IPS DF 6.9 (cell line): Measurements from ENCODE around the gene BCL2L12.

Experiments
- DNase-seq: peaks from one replicate; pipeline ENCODE4 v3.0.0-alpha.2; 2013; ENCODE audit warnings: low read depth, low spot score
- H3K27ac ChIP-seq: one replicate; pipeline ENCODE4 v1.5.1; 2013; ENCODE audit warnings: low read length, control low read depth
- H3K27me3 ChIP-seq: 2 replicates; pipeline ENCODE4 v1.6.1; 2013; ENCODE audit warnings: mild to moderate bottlenecking, low read length; ENCODE audit not compliant: control insufficient read depth, insufficient read depth
- H3K36me3 ChIP-seq: 2 replicates; pipeline ENCODE4 v1.6.1; 2013; ENCODE audit warnings: low read length; ENCODE audit not compliant: control insufficient read depth, insufficient read depth
- H3K4me1 ChIP-seq: 2 replicates; pipeline ENCODE4 v1.6.1; 2013; ENCODE audit warnings: low read length; ENCODE audit not compliant: control insufficient read depth, insufficient read depth
- H3K4me3 ChIP-seq: 2 replicates; pipeline ENCODE4 v1.5.1; 2013; ENCODE audit warnings: mild to moderate bottlenecking, low read length
- H3K9me3 ChIP-seq: 2 replicates; pipeline ENCODE4 v1.6.1; 2013; ENCODE audit warnings: low read length, inconsistent platforms; ENCODE audit not compliant: control insufficient read depth, insufficient read depth
- WGBS: extraction: QIAGEN DNeasy Blood & Tissue Kit; methylation state at CpG from one replicate; pipeline ENCODE4 v1.1.7; 2013; ENCODE audit warnings: mixed read lengths, missing lambda C conversion rate; ENCODE audit not compliant: insufficient read length, insufficient coverage; 5-methylcytosine and 5-hydroxymethylcytosine counted together

Gene BCL2L12

DNA sequence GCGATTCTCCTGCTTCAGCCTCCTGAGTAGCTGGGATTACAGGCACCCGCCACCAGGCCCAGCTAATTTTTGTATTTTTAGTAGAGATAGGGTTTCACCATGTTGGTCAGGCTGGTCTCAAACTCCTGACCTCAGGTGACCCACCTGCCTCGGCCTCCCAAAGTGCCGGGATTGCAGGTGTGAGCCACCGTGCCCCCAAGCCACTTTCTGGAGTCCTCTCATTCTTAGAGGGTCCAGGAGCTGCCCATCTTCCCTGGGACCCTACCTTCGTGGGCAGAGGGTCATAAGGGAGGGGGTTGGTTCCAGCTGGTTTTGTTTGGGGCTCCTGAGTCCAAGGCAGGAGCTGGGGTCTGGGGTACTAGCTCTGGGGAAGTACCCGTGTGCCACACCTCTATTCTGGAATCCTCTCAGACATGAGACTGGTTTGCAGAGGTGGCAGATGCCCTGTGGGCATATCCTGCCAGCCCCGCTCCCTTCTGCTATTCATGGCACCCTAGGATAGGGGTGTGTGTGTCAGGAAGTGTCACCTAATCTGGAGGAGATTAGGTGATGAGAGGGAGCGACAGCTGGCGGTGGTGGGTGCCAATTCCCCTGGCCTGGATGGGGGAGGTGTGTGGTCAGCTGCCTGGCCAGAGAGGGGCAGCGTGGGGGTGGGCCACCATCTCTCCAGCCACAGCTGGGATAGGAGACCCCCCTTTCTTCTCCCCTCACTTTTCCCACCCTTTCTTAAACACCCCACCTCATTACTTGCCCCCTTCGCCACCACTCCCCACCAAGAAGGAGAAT, 13.4 kb downstream of the BCL2L12 start:
- H3K36me3 ChIP-seq: peaks cover 19% of the 10 kb centered on the region
- no CpG with 5 or more reads among the region's 12 CpGs for WGBS
- H3K27ac ChIP-seq: no peak overlapping the region
- H3K4me1 ChIP-seq: peaks cover 6% of the 10 kb centered on the region; the same call in 1 of the 2 replicates
- H3K9me3 ChIP-seq: no peaks in the 10 kb centered on the region
- DNase-seq: no peak
- no peaks in the 10 kb centered on the region for H3K27me3 ChIP-seq
- H3K4me3 ChIP-seq: no peak overlapping the region

DNA sequence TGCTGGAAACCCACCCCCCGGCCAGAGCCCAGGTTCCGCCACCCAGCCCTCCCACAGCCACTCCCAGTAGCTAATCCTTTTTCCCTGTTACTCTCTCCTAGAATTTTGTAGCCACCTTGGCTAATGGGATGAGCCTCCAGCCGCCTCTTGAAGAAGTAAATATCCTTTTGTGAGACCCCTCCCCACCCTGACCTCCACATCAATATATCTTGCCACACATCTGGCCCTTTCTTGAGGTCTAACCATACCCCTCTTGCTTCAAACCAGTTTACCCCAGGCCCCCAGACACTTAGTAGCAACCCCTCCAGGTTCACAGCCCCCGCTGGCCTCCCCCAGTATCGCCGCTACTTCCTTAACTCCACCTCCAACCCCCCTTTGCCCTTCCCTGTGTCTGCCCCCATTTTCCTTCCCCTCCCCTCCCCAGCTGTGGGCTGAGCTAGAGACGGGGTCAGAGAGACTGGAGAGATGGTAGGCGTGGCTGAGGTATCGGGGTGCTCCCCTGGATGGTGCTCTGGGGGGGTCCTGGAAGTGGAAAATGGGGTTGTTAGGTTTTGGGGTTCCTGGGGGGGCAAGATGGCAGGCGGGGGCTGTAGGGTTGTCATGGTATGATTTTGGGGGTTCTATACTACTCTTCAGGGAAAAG, 14.2 kb downstream of the BCL2L12 start:
- no peak for DNase-seq
- Histone ChIP-seq H3K4me3 (no peak overlapping the region), H3K9me3 (no peaks in the 10 kb centered on the region), H3K4me1 (peaks cover 6% of the 10 kb centered on the region; the same call in 1 of the 2 replicates), H3K36me3 (peaks cover 25% of the 10 kb centered on the region), H3K27ac (no peak overlapping the region), H3K27me3 (no peaks in the 10 kb centered on the region)
- WGBS: no CpG with 5 or more reads among the region's 10 CpGs

DNA sequence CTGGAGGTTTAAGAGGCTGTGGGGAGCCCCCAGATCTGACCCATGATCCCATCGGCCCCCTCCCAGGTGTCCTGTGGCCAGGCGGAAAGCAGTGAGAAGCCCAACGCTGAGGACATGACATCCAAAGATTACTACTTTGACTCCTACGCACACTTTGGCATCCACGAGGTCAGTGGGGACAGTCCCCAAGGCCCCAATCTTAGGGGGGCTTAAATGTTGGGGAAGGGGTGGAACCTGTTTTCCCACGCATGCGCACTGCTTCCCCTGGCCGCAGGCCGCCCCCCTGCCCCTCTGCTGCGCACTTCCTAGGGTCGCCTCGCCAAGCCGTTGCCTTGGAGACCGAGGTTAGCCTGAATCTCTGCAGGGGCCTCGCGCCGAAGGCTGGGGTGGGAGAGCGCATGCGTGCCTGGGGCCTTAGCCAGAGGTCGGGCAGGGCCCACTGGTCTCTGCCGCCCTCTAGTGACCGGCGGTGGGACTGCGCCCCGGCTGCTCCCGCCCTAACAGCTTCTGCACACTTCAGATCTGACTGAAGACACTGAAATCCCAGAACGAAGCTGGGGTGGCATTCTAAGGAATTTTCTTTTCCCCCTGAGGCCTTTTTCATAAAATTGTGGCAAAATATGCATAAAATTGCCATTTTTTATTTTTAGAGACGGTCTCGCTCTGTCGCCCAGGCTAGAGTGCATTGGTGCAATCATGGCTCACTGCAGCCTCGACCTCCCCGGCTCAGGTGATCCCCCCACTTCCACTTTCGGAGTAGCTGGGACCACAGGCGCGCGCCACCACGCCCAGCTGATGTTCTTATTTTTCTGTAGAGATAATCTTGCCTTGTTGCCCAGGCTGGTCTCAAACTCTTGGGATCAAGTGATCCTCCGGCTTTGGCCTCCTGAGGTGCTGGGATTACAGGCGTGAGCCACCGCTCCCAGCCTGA, 15.0 kb downstream of the BCL2L12 start:
- no peak overlapping the region for H3K27ac ChIP-seq
- H3K4me1 ChIP-seq: peaks cover 6% of the 10 kb centered on the region; the same call in 1 of the 2 replicates
- no peaks in the 10 kb centered on the region for H3K9me3 ChIP-seq
- WGBS: no CpG with 5 or more reads among the region's 40 CpGs
- H3K36me3 ChIP-seq: peaks cover 31% of the 10 kb centered on the region
- no peaks in the 10 kb centered on the region for H3K27me3 ChIP-seq
- H3K4me3 ChIP-seq: no peak overlapping the region
- DNase-seq: no peak

DNA sequence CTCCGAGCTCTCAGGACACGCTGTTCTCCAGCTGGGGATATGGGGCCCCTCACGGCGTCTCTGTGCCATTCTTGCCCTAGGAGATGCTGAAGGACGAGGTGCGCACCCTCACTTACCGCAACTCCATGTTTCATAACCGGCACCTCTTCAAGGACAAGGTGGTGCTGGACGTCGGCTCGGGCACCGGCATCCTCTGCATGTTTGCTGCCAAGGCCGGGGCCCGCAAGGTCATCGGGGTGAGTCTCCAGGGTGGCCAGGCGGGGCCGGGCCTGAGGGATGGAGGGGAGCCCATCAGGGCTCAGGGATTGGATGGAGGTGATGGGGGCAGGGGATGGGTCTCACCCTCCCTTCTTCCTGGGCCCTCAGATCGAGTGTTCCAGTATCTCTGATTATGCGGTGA, 16.1 kb downstream of the BCL2L12 start:
- H3K4me1 ChIP-seq: peaks cover 6% of the 10 kb centered on the region; the same call in 1 of the 2 replicates
- H3K9me3 ChIP-seq: no peaks in the 10 kb centered on the region
- no peak for DNase-seq
- H3K27ac ChIP-seq: no peak overlapping the region
- no CpG with 5 or more reads among the region's 19 CpGs for WGBS
- no peak overlapping the region for H3K4me3 ChIP-seq
- no peaks in the 10 kb centered on the region for H3K27me3 ChIP-seq
- H3K36me3 ChIP-seq: peaks cover 39% of the 10 kb centered on the region

DNA sequence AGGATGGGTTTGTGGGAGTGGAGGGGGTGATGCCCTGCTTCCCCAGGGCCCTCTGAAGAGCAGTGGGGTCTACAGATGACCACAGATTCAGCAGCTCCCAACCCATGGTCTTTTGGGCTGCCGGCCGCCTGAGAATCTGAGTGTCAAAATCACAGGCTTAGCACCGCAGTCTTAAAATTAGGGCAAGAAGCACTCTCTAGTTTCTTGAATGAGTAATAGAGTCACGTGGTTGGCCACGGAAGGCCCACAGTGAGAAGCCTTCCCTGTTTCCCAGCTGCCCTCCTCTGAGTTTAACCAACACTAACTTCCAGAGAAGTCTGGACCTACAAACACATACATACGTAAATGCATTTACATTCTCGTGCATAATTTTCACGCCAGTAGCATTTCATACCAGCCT, 16.5 kb downstream of the BCL2L12 start:
- WGBS: no CpG with 5 or more reads among the region's 8 CpGs
- no peaks in the 10 kb centered on the region for H3K27me3 ChIP-seq
- no peak overlapping the region for H3K4me3 ChIP-seq
- no peak for DNase-seq
- H3K36me3 ChIP-seq: peaks cover 41% of the 10 kb centered on the region
- H3K27ac ChIP-seq: no peak overlapping the region
- no peaks in the 10 kb centered on the region for H3K9me3 ChIP-seq
- peaks cover 6% of the 10 kb centered on the region; the same call in 1 of the 2 replicates for H3K4me1 ChIP-seq

DNA sequence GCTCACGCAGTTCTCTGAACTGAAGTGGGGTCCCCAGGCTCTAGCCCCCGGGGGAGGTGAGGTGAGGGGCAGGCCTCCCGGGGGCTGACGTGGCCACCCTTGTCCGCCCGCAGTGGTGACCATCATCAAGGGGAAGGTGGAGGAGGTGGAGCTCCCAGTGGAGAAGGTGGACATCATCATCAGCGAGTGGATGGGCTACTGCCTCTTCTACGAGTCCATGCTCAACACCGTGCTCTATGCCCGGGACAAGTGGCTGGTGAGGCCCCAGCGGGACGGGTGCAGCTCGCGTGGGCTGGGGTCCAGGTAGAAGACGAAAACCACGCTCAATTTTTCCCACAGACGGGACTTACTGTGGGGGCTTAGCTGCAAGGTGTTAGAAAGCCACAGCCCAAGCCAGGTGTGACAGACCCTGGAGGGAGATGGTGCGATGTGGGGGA, 18.1 kb downstream of the BCL2L12 start:
- Histone ChIP-seq H3K27ac (no peak overlapping the region), H3K4me3 (no peak overlapping the region), H3K36me3 (peaks cover 46% of the 10 kb centered on the region), H3K27me3 (no peaks in the 10 kb centered on the region), H3K9me3 (no peaks in the 10 kb centered on the region), H3K4me1 (peaks cover 8% of the 10 kb centered on the region)
- WGBS: no CpG with 5 or more reads among the region's 18 CpGs
- DNase-seq: no peak

DNA sequence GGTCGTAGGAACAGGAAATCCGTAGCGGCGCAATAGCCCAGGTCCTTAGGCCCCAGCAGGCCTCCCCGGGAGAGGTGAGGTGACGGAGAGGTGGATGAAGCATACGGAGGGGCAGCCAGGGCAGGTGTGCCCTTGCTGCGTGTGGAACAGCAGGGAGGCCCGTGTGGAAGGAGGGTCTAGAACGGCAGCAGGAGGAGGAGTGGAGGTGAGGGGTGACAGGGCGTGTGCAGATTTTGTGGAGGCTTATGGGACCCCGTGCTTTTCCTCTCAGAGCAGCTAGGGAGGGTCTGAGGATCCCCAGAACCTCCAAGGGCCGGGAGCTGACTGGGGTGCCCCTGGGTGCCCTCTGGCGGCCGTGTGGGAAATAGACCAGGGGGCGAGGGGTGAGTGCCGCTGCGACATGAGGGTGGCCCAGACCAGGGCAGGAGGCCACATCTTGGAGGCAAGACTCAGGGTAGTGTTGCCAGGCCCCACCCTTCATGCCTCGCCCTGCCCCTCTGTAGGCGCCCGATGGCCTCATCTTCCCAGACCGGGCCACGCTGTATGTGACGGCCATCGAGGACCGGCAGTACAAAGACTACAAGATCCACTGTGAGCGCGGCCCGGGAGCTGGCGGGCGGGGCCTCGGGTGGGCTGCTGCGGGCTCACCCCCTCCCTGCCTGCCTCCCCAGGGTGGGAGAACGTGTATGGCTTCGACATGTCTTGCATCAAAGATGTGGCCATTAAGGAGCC, 18.7 kb downstream of the BCL2L12 start:
- H3K36me3 ChIP-seq: peaks cover 46% of the 10 kb centered on the region
- no peaks in the 10 kb centered on the region for H3K9me3 ChIP-seq
- WGBS: no CpG with 5 or more reads among the region's 35 CpGs
- no peak overlapping the region for H3K4me3 ChIP-seq
- peaks cover 7% of the 10 kb centered on the region for H3K4me1 ChIP-seq
- DNase-seq: no peak
- no peak overlapping the region for H3K27ac ChIP-seq
- H3K27me3 ChIP-seq: no peaks in the 10 kb centered on the region

- H3K27me3 ChIP-seq: no peaks in the 10 kb centered on the region
- no peak overlapping the region for H3K27ac ChIP-seq
- H3K9me3 ChIP-seq: no peaks in the 10 kb centered on the region
- no CpG with 5 or more reads among the region's 13 CpGs for WGBS
- peaks cover 46% of the 10 kb centered on the region for H3K36me3 ChIP-seq
- peaks cover 4% of the 10 kb centered on the region for H3K4me1 ChIP-seq
- H3K4me3 ChIP-seq: no peak overlapping the region
- no peak for DNase-seq
Observed at GRCh38 chr19:49684983-49685553, 19.3 kb downstream of the BCL2L12 start.

- H3K4me1 ChIP-seq: peaks cover 3% of the 10 kb centered on the region
- no peaks in the 10 kb centered on the region for H3K27me3 ChIP-seq
- DNase-seq: no peak
- no peak overlapping the region for H3K4me3 ChIP-seq
- H3K27ac ChIP-seq: no peak overlapping the region
- no peaks in the 10 kb centered on the region for H3K9me3 ChIP-seq
- H3K36me3 ChIP-seq: peaks cover 46% of the 10 kb centered on the region
- WGBS: no CpG with 5 or more reads among the region's 23 CpGs
Observed at GRCh38 chr19:49685845-49686332, 20.2 kb downstream of the BCL2L12 start.
